Left lung (tissue), 10 donors: Measurements from ENCODE around the gene MTHFSD. TPM values are rescaled to one million over a fixed set of nuclear protein-coding genes. Genes with fewer than 3 reads are reported as not detected.

Experiments
- ATAC-seq: fragments of 200-7000 bp; cut with Tn5 transposase; one replicate; pipeline ENCODE4 v1.9.1; 2020; ENCODE audit warnings: moderate library complexity
- DNase-seq, 4 donors: peaks; one replicate each; pipeline ENCODE4 v3.0.0-alpha.2; 2013 to 2020
- H3K27ac ChIP-seq, 2 donors: fragments of 200-600 bp; sonication (generic) in 1 of 2; one replicate each; pipeline versions ENCODE4 v1.5.0 to v1.8.0; 2020 to 2021
- H3K27me3 ChIP-seq, 2 donors: fragments of 200-600 bp; sonication (generic) in 1 of 2; one replicate each; pipeline versions ENCODE4 v1.5.0 to v1.8.0; 2020 to 2021
- H3K36me3 ChIP-seq, 2 donors: fragments of 200-600 bp; sonication (generic) in 1 of 2; one replicate each; pipeline versions ENCODE4 v1.5.0 to v1.8.0; 2020 to 2021
- H3K4me1 ChIP-seq, 2 donors: fragments of 200-600 bp; one replicate each; pipeline ENCODE4 v1.8.0; 2021
- H3K4me3 ChIP-seq, 2 donors: fragments of 200-600 bp; sonication (generic) in 1 of 2; one replicate each; pipeline versions ENCODE4 v1.5.0 to v1.8.0; 2020 to 2021; ENCODE audit warnings: mild to moderate bottlenecking in 1 of 2
- H3K9me3 ChIP-seq, 2 donors: fragments of 200-600 bp; sonication (generic) in 1 of 2; one replicate each; pipeline versions ENCODE4 v1.5.0 to v1.8.0; 2020 to 2021
- intact Hi-C, 2 donors: fragments of 100-400 bp; cut with DNase I; formaldehyde crosslinking; loops; one replicate each; pipeline versions ENCODE4 v1.11.2 to v1.14.2; 2022
- polyA plus RNA-seq, 6 donors: library from polyadenylated mRNA; unstranded; fragments of 120-200 nt; gene quantifications; one replicate each; pipeline ENCODE4 v1.2.1, GENCODE V29; 2013; ENCODE audit not compliant: insufficient read length in 6 of 6
- total RNA-seq, 2 donors: library from RNA; stranded (reverse); fragmentation: NEBNext Ultra II Directional; extraction: Animal tissue kit (Norgen Biotek cat#: 25700); gene quantifications; one replicate each; pipeline ENCODE4 v1.2.1, GENCODE V29; 2021
- TF ChIP-seq, protein P1 (sequence below), 2 donors: fragments of 200-600 bp; sonication (generic) in 1 of 2; IDR thresholded peaks; one replicate each; pipeline versions ENCODE4 v1.5.0 to v1.8.0; 2021; ENCODE audit warnings: antibody characterized with exemption in 2 of 2
- donor health status: DM: no; HTN: yes; CAD: no.
- donor health status: DM: no; HTN: no; CAD: no.

Gene MTHFSD
- total and polyA plus RNA-seq, 8 donors: 19.7 to 32.5 (median 28.5) TPM

DNA sequence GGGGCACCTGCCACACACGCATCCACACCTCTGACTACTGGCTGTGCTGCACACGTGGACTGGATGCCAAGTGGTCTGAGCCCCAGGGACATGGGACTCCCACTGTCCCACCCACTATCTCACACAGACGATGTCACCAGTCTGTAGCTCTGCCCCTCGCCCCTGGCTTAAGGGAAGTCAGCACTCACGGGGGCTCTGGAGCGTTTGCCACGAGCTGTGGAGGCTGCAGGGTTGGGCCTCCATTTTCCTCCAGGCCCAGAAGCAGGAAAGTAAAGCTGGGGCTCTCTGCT lies 22.6 kb downstream of the MTHFSD start:
- DNase-seq: no peak
- peaks cover 0 to 43% of the 10 kb centered on the region in 2 donors for H3K36me3 ChIP-seq
- no peaks in the 10 kb centered on the region for H3K9me3 ChIP-seq
- no peak overlapping the region for H3K4me3 ChIP-seq
- H3K27ac ChIP-seq: no peak overlapping the region
- no peak for ATAC-seq
- no peaks in the 10 kb centered on the region for H3K4me1 ChIP-seq
- TF ChIP-seq, protein P1, sequence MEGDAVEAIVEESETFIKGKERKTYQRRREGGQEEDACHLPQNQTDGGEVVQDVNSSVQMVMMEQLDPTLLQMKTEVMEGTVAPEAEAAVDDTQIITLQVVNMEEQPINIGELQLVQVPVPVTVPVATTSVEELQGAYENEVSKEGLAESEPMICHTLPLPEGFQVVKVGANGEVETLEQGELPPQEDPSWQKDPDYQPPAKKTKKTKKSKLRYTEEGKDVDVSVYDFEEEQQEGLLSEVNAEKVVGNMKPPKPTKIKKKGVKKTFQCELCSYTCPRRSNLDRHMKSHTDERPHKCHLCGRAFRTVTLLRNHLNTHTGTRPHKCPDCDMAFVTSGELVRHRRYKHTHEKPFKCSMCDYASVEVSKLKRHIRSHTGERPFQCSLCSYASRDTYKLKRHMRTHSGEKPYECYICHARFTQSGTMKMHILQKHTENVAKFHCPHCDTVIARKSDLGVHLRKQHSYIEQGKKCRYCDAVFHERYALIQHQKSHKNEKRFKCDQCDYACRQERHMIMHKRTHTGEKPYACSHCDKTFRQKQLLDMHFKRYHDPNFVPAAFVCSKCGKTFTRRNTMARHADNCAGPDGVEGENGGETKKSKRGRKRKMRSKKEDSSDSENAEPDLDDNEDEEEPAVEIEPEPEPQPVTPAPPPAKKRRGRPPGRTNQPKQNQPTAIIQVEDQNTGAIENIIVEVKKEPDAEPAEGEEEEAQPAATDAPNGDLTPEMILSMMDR (IDR thresholded peaks at IDR 0.05): no peak
- intact Hi-C loops: no loop called here
- H3K27me3 ChIP-seq: no peaks in the 10 kb centered on the region

DNA sequence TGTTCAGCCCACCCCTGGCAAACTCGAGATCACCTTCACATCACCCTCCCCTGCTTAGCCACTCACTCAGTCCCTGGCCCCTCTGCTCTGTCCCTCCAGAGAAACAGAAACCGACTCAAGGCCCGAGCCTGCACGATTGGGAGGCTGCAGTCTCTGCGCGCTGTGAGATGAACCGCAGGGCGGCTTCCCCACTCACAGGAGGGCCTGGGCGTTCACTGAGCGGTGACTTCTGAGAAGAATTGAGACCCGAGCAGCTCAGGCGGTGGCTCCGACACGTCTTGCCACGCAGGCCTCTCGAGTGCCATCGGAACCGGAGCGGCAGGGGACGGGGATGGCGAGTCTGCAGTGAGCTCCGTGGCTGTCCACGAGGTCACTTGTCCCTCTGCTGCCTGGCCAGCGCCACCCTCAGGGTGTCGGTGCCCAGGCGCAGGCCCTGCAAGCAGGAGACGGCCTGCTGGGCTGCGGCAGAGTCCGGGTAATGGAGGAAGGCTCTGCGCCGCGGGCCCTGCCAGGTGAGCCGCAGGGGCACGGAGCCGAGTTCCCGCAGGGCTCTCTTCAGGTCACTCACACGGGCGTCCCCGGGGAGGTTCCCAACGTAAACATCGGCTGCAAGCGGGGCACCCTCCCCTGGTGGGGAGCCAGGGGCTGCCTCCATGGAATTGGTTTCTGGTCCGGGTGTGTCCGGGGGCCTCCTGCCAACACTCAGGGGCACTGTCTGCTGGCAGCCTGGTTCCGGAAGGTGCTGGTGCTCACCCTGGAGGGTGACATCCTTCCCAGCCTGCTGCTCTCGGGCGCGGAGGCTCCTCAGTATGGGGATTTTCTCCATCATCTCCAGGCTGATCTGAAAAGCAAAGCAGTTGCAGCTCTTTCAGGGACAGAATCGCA lies 23.2 kb downstream of the MTHFSD start:
- peak in 1 of 4 donors; percentile 78 for DNase-seq
- peak; percentile 8 for ATAC-seq
- Histone ChIP-seq H3K9me3 (no peaks in the 10 kb centered on the region), H3K27ac (no peak overlapping the region), H3K36me3 (peaks cover 0 to 37% of the 10 kb centered on the region in 2 donors), H3K4me1 (no peaks in the 10 kb centered on the region), H3K4me3 (no peak overlapping the region), H3K27me3 (no peaks in the 10 kb centered on the region)
- TF ChIP-seq, protein P1 (IDR thresholded peaks at IDR 0.05): no peak
- intact Hi-C loops: no loop called here

DNA sequence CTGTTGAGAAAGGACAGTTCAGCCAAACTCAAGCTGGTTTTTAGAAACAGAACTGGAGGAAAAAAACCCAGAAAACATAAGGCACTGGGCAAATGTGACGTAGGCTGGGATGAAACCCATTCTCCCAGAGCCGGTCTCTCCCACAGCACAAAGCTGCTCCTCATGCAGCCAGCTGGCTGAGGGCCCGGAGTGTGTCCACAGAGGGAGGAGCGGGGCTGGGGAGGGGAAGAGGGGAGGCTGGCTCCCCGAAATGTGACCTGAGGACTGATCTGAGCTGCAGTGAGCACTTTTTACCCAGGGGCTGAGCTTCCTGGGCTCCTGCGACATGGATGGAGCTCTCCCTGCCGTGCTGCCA lies 23.9 kb downstream of the MTHFSD start:
- DNase-seq (peak in 3 of 4 donors; percentile 77 to 93 (median 83)), ATAC-seq (peak; percentile 57)
- intact Hi-C loops: no loop called here
- Histone ChIP-seq H3K36me3 (peaks cover 0 to 30% of the 10 kb centered on the region in 2 donors), H3K4me3 (no peak overlapping the region), H3K9me3 (no peaks in the 10 kb centered on the region), H3K4me1 (no peaks in the 10 kb centered on the region), H3K27ac (no peak overlapping the region), H3K27me3 (no peaks in the 10 kb centered on the region)
- TF ChIP-seq, protein P1 (IDR thresholded peaks at IDR 0.05): no peak

DNA sequence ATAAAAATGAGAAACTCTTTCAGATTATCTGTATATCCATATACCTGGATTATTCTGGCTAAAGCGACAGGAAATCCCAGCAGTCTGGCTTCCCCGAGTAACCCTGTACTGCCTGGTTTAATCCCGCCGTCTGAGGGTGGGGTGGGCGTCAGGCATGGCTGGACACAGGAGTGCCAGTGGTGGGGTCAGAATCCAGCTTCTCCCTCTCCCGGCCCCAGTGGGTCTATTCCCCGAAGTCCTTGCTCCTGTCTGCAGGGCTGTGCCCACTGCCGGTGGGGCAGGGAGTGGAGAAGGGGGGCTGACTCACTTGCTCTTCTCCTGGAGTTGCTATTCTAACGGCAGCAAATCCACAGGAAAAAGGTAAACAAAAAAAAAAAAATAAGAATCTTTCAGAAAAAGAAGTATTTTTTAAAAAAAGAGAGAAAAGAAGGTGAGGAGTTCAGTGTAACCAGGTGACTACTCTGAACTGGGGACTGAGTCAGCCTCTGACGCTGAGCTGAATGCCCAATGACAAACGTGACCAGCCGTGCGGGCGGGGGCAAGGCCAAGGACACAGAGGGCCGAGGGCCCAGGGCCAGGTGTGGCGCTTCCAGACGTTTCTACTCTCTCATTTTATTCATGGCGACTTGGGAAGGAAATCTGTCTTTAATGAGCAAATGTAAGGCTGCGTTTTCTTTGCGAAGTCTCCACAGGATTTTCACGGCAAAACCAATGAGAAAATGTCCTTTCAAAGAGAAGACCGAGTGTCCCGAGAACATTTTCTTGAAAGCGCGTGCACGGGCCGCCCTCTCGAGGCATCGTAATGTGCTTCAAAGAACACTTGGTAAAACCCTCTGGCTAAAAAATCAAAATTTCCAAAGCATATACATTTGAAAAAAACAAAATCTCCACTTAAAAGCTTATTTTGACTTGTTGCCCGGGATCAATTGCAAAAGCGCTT lies 24.5 kb downstream of the MTHFSD start:
- H3K9me3 ChIP-seq: no peaks in the 10 kb centered on the region
- peaks cover 0 to 29% of the 10 kb centered on the region in 2 donors for H3K36me3 ChIP-seq
- no peaks in the 10 kb centered on the region for H3K27me3 ChIP-seq
- peak in 1 of 4 donors; percentile 57 for DNase-seq
- intact Hi-C loops: no loop called here
- H3K27ac ChIP-seq: no peak overlapping the region
- no peak overlapping the region for H3K4me3 ChIP-seq
- no peak for ATAC-seq
- TF ChIP-seq, protein P1 (IDR thresholded peaks at IDR 0.05): no peak
- no peaks in the 10 kb centered on the region for H3K4me1 ChIP-seq

DNA sequence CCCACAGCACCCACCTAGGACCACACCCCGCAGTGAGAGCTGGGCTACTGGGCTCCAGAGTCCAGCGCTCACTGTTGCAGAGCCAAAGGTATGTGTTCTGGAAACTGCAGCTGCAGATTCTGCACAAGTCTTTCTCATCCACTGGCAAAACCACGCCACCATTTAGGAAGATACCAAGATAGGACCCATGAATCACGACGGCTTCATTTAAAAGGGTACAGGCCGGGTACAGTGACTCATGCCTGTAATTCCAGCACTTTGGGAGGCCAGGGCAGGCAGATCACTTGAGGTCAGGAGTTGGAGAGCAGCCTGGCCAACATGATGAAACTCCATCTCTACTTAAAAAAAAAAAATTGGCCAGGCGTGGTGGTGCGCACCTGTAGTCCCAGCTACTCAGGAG lies 25.9 kb downstream of the MTHFSD start:
- no peaks in the 10 kb centered on the region for H3K27me3 ChIP-seq
- no peaks in the 10 kb centered on the region for H3K4me1 ChIP-seq
- DNase-seq (no peak), ATAC-seq (no peak)
- no peak overlapping the region for H3K27ac ChIP-seq
- H3K36me3 ChIP-seq: peaks cover 0 to 29% of the 10 kb centered on the region in 2 donors
- no peak overlapping the region for H3K4me3 ChIP-seq
- TF ChIP-seq, protein P1 (IDR thresholded peaks at IDR 0.05): no peak
- H3K9me3 ChIP-seq: no peaks in the 10 kb centered on the region
- intact Hi-C loops: loop anchor here in 1 of 2 donors (10.0 kb wide), 1 partner anchor 704 kb away; no protein-coding TSS in a partner anchor
